GM18907 (cell line): Measurements from ENCODE around the gene NPAS2.

Experiments used
- ATAC-seq: cut with Tn5 transposase; IDR thresholded peaks from one replicate; pipeline ENCODE4 v1.9.1; 2021; ENCODE audit warnings: mild to moderate bottlenecking, moderate library complexity; ENCODE audit not compliant: unreplicated experiment

NPAS2 gene

DNA sequence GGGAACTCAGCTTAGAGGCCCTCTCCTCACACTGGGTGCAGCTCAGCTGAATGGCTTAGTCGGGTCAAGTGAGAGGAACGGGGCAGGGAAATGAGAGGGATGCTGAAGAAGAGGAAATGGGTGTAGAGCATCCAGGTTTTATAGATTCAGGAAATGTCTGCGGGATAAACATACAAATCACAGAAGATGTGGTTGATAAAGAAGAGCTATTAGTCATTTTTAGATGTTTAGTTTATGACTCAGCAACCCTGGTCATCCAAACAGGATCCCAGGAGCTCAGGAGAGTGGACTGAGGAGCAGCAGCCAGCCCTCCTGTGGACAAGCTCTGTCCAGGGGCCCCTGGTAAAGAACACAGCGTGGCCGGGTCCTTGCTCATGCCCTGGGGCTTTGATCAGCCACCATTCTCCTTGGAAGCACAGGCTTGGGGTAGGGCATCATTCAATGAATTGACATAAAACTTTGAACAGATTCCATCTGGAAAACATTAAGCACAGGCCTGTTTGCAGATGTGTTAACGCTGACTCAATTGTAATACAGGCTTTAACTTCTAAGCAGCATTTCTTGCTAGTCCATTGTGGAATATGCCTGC, 83.0 kb downstream of the NPAS2 start:
- no peak for ATAC-seq

DNA sequence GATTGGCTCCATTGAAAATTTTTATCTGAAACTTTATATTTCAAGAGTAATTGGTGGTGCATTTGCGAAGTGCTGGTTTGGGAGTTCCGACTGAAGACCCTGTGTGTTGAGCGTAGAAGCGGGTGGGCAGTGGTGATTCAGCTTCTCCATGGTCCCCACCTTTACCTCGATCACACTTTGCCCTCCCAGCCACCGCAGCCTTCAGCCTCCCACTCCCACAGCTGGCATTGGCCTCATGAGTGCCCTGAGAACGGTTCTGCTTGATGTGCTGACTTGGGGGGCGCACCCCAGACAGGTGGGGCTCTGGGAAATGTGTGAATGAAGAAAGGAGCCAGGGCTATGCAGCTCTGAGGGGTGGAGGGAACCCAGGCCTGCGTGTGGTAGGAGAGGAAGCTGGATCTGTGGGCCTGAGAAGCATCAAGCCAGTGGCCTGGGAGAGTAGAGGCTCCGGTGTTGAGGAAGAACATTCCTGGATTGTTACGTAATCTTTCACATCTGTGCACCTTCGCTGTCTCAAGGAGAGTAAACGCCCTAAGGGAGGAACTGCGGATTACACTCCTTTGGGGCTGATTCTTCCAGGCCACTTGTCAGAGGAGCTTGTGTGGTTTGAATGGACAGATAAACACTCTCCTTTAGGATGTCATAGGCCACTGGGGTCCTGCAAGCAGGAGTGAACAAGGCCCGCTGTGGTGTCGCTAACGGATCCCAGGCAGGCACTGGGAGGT, 83.8 kb downstream of the NPAS2 start:
- no peak for ATAC-seq

DNA sequence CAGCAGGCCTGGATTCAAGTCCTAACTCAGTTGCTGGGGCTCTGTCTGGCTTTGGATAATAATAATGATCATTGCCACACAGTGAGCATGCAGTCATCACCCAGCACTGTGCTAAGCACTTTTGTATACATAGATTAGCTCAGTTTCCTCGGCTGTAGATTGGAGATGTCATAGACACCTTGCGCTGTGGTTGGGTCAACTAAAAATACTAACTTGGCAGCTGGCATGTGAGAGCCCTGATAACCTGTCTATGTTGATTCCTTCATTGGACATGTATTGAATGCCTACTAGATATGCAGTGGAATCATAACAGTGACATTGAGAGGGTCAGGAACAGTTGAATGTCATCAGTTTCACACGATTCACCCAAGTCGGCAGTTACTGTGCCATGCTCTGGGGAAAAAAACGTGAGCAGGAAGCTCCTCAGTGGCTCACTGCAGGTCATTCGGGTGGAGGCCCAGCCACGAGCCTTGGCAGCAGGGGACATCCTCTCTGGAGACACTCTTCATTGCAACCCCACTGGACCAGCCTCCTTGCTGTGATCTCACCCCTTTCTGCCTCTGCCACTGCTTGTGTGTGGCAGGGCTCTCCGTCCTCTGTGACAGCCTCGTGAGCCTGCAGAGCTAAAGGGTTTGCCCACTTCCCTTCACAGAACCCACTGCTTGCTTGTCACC, 85.3 kb downstream of the NPAS2 start:
- no peak for ATAC-seq

- ATAC-seq, result no peak
Measured at GRCh38 chr2:100906131-100906530, 86.2 kb downstream of the NPAS2 start.

- no peak for ATAC-seq
Measured at GRCh38 chr2:100906679-100907078, 86.7 kb downstream of the NPAS2 start.

DNA sequence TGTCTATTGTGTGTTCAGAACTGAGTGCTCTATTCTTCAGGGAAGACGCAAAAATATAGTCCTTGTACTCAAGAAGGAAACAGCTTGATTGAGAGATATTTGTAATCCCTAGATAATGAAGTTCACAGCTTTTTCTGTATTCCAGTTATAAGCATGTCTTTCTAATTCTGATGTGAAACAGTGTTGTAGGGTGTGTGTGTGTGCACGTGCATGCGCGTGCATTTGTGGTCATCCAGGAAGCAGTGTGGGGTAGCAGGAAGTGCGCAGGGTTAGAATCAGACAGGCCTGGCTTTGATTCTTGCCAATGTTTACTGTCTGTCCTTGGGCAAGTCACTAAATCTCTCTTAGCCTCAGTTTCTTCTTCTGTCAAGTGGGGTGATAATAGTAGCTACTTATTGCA, 87.9 kb downstream of the NPAS2 start:
- ATAC-seq, result no peak

- no peak for ATAC-seq
Measured at GRCh38 chr2:100909534-100910081, 89.7 kb downstream of the NPAS2 start.

DNA sequence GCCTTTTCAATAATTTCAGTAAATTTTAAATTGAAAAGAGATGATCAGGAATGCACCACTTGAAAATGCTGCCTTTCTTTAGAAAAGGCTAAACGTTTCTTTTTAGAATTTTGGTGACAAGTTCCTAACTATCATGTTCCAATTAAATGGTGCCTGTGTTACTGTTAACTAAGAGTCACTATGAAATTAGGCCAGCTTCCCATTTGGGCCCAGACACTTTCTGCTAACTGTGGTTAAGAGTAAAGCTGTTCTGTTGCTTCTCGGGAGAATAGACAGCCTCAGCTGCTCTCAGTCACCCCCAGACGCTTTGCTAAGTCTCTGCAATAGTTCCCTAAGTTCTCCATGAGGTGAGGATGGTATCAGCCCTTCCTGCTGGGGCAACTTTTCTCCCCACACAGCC, 90.2 kb downstream of the NPAS2 start:
- ATAC-seq, result no peak

DNA sequence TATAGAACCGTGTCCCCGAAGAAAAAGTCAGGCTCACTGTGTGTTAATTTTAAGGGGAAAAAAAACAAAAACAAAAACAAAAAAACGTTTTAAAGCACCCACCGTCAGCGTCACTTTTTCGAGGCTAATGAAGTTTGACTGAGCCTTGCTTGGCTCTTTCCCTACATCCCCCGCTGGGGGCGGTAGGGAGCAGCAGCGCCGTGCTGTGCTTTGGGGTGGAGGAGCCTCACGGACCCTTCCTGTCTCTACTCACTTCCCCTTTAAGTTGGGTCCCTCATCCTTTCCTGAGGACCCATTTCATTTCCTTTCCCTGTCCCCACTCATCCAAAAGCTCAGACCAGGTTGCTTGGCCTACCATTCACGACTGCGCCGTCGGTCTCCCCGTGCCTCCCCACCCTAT, 99.4 kb downstream of the NPAS2 start:
- no peak for ATAC-seq

GRCh38 chr2:100921685-100922161, 101.8 kb downstream of the NPAS2 start:
- no peak for ATAC-seq

DNA sequence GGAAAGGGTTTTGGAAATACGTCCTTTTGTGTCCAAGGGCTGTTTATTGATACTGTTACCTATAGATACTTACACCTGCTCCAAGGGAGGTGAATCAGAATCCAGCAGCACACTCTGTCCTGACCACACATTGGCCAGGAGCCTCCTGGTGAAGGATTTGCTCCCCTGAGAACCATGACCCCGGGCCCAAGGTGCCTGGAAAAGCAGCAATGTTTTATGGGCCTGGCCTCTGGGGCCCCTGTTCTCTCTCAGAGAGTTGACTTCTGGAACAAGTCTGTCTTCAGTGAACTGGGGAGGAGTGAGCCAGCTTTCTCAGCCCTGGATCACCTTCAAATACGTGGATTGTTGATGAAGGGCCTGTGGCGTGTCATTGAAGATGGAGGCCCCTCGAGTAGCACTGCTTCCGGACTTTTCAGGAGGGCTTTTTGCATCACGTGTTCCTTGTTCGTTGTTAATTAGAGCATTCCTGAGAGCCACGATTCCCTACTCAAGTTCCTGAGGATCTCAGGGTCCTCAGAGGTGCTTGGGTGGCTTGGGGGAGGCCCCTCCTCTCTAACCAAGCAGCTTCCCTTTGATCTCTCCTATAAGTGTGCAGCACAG, 103.6 kb downstream of the NPAS2 start:
- ATAC-seq, result no peak

DNA sequence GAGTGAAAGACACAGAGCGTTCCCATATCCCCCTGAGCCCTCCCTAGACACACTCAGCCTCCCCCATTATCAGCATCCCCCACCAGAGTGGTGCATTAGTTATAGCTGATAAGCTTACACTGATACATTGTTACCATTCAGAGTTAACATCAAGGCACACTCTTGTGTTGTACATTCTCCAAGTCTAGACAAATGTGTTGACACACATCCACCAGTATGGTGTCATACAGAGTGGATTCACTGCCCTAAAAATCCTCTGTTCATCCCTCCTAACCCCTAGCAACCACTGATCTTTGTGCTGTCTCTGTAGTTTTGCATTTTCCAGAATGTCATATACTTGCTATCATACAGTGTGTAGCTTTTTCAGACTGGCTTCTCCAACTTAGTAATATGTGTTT, 104.2 kb downstream of the NPAS2 start:
- no peak for ATAC-seq

- peak; percentile 84 for ATAC-seq
Measured at GRCh38 chr2:100924520-100925451, 104.8 kb downstream of the NPAS2 start.

DNA sequence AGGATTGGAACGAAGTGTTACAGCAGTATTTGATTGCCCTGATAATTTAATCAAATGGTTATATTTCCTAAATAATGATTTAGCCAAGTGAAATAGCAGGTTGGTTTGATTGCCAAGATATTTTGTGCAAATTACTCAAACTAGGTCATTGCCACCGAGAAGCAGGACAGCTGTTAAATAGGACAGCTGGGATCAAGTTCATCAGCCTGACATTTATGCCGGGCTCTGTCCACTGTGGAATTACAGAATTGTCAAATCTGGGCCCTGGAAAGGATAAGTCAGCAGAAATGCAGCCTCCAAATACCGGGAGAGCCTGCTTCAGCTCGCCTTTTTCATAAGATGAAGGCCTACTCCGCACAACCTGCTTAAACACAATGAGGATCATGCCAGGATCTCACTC, 108.3 kb downstream of the NPAS2 start:
- no peak for ATAC-seq

DNA sequence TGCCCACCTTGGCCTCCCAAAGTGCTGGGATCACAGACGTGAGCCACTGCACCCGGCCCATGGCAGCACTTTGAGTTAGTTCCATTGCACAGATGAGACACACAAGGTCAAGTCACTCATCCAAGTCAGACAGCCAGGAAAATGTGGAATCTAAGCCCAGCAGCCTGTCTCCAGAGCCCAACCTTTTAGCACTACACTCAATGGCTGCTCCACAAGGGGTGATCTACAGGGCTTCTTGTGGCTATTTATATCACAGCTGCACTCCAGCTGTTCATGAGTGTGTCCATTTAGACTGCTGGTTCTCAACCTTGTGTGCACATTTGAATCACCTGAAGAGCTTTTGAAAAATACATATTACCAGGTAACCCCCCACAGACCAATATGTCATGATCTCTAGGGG, 109.2 kb downstream of the NPAS2 start:
- ATAC-seq, result no peak

- no peak for ATAC-seq
Measured at GRCh38 chr2:100934504-100935371, 114.8 kb downstream of the NPAS2 start.

DNA sequence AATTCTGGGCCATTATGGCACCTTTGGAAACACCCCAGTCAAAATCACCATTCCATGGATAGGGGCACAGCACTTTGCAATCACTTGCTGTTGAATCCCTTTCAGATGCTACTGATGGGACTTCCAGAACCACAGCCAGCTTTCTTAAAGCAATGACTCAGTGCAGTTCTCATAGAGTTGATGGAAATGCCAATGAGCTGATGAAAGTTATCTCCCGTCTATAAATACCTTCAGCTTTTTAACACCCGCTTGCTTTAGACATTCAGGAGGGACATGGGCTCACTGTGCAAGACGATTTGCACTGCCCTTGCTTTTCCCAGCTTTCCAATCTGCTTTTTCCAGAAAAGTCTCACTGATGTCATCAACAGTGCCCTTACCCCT, 115.4 kb downstream of the NPAS2 start:
- no peak for ATAC-seq

DNA sequence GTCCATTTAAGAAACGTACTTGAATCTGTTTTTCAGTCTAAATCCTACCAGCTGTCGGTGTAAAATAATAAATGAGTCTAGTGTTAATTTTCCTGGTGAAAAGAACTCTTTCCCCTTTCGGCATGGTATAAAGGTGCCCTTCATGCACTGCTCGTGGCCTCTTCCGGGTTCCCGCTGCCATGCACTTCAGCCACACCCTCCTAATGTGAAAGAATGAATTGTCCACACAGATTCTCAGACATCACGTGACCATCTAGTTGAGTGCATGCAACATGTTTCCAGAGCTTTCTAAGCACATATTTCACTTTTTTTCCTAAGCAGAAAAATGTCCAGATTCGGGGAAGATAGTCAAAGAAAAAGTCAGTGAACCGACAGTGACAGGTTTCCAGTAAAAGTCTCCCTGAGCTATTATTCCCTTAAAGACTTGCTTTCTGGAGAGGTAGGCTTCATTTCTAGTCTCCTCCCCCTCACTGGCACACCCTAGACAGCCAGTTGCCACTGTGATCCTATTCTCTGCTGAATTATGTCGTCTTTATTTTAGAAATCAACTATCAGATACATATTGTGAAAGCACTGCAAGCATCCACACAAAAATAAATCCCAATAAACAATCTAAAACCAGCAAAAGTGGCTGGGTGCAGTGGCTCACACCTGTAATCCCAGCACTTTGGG, 116.3 kb downstream of the NPAS2 start:
- ATAC-seq, result no peak

DNA sequence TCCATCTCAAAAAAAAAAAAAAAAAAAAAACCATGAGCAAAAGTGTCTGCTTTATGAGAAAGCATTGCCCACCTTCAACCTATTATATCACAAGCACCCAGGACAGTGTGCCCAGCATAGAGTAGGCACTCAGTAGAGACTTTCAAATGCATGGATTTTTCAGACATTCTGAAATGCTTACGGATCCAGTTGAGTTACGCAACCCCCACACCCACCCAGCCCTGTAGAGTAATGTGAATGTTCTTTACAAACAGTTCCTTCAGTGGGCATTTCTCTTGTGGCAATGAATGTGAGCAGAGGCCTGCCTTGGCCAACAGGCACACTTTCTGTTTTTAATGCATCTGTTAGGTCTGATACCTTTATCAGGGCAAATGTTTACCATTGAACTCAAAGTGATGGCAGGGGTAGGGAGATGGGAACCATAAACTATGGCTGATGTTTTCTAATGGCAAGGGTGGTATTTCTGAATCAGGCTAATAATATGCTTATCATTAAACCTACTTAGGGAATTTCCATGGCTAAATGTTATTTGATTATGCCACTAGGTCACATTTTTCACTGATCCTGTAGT, 117.1 kb downstream of the NPAS2 start:
- ATAC-seq, result no peak
